ENCODE data around the gene SAPCD2.

Gene SAPCD2

GRCh38 chr9:137052293-137052692, 18.1 kb downstream of the SAPCD2 start:
- H3K4me3 ChIP-seq (ENCODE audit: low read length), result no peak overlapping the region
- H3K27ac ChIP-seq (ENCODE audit: low read length), result no peak overlapping the region
- peaks cover 8% of the 10 kb centered on the region; the same call in 1 of the 2 replicates for H3K27me3 ChIP-seq (ENCODE audit: control insufficient read depth, insufficient read depth, low read length)
- H3K36me3 ChIP-seq (ENCODE audit: control insufficient read depth, insufficient read depth, low read length), result no peaks in the 10 kb centered on the region
- no peaks in the 10 kb centered on the region for H3K9me3 ChIP-seq (ENCODE audit: control insufficient read depth, insufficient read depth, low read length)
- H3K4me1 ChIP-seq (ENCODE audit: control insufficient read depth, insufficient read depth, low read length), result peaks cover 5% of the 10 kb centered on the region; the same call in 1 of the 2 replicates
- DNase-seq (ENCODE audit: low read depth, low spot score), result no peak
- no CpG with 5 or more reads among the region's 8 CpGs for WGBS (ENCODE audit: insufficient coverage, insufficient read length)

- H3K27ac ChIP-seq (ENCODE audit: low read length), result no peak overlapping the region
- no peaks in the 10 kb centered on the region for H3K36me3 ChIP-seq (ENCODE audit: control insufficient read depth, insufficient read depth, low read length)
- peaks cover 5% of the 10 kb centered on the region; the same call in 1 of the 2 replicates for H3K4me1 ChIP-seq (ENCODE audit: control insufficient read depth, insufficient read depth, low read length)
- no peaks in the 10 kb centered on the region for H3K9me3 ChIP-seq (ENCODE audit: control insufficient read depth, insufficient read depth, low read length)
- H3K4me3 ChIP-seq (ENCODE audit: low read length), result no peak overlapping the region
- WGBS (ENCODE audit: insufficient coverage, insufficient read length), result no CpG with 5 or more reads among the region's 17 CpGs
- H3K27me3 ChIP-seq (ENCODE audit: control insufficient read depth, insufficient read depth, low read length), result peaks cover 8% of the 10 kb centered on the region; the same call in 1 of the 2 replicates
- DNase-seq (ENCODE audit: low read depth, low spot score), result no peak
Observed at GRCh38 chr9:137051145-137051724, 19.1 kb downstream of the SAPCD2 start.

- no peak for DNase-seq (ENCODE audit: low read depth, low spot score)
- Histone ChIP-seq H3K9me3 (ENCODE audit: control insufficient read depth, insufficient read depth, low read length) (no peaks in the 10 kb centered on the region), H3K36me3 (ENCODE audit: control insufficient read depth, insufficient read depth, low read length) (no peaks in the 10 kb centered on the region), H3K27ac (ENCODE audit: low read length) (no peak overlapping the region), H3K4me1 (ENCODE audit: control insufficient read depth, insufficient read depth, low read length) (peaks cover 5% of the 10 kb centered on the region; the same call in 1 of the 2 replicates), H3K4me3 (ENCODE audit: low read length) (no peak overlapping the region), H3K27me3 (ENCODE audit: control insufficient read depth, insufficient read depth, low read length) (peaks cover 8% of the 10 kb centered on the region; the same call in 1 of the 2 replicates)
- no CpG with 5 or more reads among the region's 5 CpGs for WGBS (ENCODE audit: insufficient coverage, insufficient read length)
Observed at GRCh38 chr9:137050570-137050969, 19.8 kb downstream of the SAPCD2 start.

DNA sequence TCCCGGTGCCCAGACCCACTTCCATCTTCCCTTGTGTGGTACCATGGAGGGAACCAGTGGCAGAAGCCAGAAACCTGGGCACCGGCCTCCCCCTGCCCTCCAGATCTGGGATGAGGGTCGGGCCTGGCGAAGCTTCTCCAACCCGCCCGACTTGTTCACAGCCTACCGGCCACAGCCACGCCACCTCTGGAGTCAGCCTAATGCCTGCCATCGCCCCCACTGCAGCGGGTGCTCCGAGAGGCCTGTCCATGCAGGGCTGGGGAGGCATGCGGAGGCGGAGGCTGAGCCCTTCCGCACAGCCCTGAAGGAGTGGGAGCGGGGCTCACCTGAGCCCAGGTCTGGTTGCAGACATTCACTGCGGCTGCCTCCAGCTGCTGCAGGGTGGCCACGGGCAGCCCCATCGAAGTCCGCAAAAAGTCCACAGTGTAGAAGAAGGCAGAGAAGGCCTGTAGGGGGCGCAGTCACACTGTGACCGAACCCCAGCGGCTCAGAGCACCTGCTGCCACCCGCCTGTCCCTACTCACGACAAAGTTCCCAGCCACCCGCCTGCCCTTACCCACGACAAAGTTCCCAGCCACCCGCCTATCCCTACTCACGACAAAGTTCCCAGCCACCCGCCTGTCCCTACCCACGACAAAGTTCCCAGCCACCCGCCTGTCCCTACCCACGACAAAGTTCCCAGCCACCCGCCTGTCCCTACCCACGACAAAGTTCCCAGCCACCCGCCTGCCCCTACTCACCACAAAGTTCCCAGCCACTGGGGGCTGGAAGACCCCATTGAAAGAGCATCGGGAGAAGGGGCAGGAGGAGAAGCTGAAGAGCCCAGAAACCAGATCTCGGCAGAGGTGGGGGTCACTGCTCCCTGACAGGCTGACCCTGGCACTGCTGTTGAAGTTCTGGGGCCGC, 20.6 kb downstream of the SAPCD2 start:
- H3K27ac ChIP-seq (ENCODE audit: low read length), result no peak overlapping the region
- peaks cover 5% of the 10 kb centered on the region; the same call in 1 of the 2 replicates for H3K4me1 ChIP-seq (ENCODE audit: control insufficient read depth, insufficient read depth, low read length)
- H3K27me3 ChIP-seq (ENCODE audit: control insufficient read depth, insufficient read depth, low read length), result peaks cover 11% of the 10 kb centered on the region; the same call in 1 of the 2 replicates
- H3K36me3 ChIP-seq (ENCODE audit: control insufficient read depth, insufficient read depth, low read length), result no peaks in the 10 kb centered on the region
- no peak overlapping the region for H3K4me3 ChIP-seq (ENCODE audit: low read length)
- H3K9me3 ChIP-seq (ENCODE audit: control insufficient read depth, insufficient read depth, low read length), result no peaks in the 10 kb centered on the region
- no CpG with 5 or more reads among the region's 38 CpGs for WGBS (ENCODE audit: insufficient coverage, insufficient read length)
- DNase-seq (ENCODE audit: low read depth, low spot score), result no peak

DNA sequence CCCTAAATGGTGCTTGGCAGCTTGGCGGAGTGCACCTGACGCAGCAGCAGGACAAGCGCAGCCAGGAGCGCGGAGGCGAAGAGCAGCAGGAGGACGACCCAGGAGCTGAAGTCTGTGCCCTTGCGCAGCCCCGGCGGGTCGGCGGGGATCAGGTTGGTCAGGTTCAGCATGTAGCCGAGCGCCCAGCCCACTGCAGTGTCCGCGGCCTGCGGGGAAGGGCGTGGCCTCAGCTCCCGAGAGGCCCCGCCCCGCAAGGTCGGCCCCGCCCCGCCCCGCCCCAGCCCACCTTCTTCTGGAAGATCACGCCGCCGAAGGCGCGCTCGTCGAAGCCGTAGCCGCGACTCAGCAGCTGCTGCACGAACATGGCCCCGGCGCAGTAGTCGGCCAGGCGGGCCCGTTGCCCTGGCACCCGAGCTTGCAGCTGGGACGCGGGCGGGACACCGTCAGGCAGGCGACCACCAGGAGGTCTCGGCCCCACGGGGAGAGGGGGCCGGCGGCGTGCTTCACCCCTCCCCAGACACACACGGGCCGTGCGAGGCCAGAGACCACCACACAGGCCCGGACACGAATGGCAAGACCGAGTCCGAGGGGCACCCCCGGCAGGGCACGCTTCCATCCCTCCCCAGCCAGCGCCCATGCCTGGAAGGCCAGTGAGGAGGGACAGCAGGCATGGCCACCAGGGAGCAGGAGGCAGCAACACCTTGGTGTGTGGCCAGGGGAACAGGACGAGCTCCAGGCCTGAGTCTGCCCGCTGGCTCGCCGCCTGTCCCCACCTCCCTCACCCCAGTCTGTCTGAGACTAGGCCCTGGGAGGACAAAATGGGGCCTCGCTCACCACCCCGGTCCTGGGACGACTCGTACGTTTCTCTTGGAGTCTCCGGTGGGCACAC, 21.5 kb downstream of the SAPCD2 start:
- Histone ChIP-seq H3K4me3 (ENCODE audit: low read length) (no peak overlapping the region), H3K4me1 (ENCODE audit: control insufficient read depth, insufficient read depth, low read length) (peaks cover 5% of the 10 kb centered on the region; the same call in 1 of the 2 replicates), H3K27ac (ENCODE audit: low read length) (no peak overlapping the region), H3K27me3 (ENCODE audit: control insufficient read depth, insufficient read depth, low read length) (peaks cover 13% of the 10 kb centered on the region; the same call in 1 of the 2 replicates), H3K36me3 (ENCODE audit: control insufficient read depth, insufficient read depth, low read length) (no peaks in the 10 kb centered on the region; the same call in 1 of the 2 replicates), H3K9me3 (ENCODE audit: control insufficient read depth, insufficient read depth, low read length) (no peaks in the 10 kb centered on the region)
- WGBS (ENCODE audit: insufficient coverage, insufficient read length), result no CpG with 5 or more reads among the region's 72 CpGs
- no peak for DNase-seq (ENCODE audit: low read depth, low spot score)

GRCh38 chr9:137046088-137046787, 24.1 kb downstream of the SAPCD2 start, which contains the start of gene NPDC1:
TSS of gene NPDC1 (minus strand) at chr9:137046177. CDS start at chr9:137045989, 188 bp downstream.
- Histone ChIP-seq H3K9me3 (ENCODE audit: control insufficient read depth, insufficient read depth, low read length) (no peaks in the 10 kb centered on the region), H3K36me3 (ENCODE audit: control insufficient read depth, insufficient read depth, low read length) (no peaks in the 10 kb centered on the region; the same call in 1 of the 2 replicates), H3K4me1 (ENCODE audit: control insufficient read depth, insufficient read depth, low read length) (peaks cover 5% of the 10 kb centered on the region; the same call in 1 of the 2 replicates), H3K4me3 (ENCODE audit: low read length) (peak within 1 kb of the TSS; percentile 62), H3K27me3 (ENCODE audit: control insufficient read depth, insufficient read depth, low read length) (peaks cover 13% of the 10 kb centered on the region; the same call in 1 of the 2 replicates), H3K27ac (ENCODE audit: low read length) (no peak within 1 kb of the TSS)
- DNase-seq (ENCODE audit: low read depth, low spot score), result peak; percentile 82
- no CpG with 5 or more reads among the region's 57 CpGs for WGBS (ENCODE audit: insufficient coverage, insufficient read length)

DNA sequence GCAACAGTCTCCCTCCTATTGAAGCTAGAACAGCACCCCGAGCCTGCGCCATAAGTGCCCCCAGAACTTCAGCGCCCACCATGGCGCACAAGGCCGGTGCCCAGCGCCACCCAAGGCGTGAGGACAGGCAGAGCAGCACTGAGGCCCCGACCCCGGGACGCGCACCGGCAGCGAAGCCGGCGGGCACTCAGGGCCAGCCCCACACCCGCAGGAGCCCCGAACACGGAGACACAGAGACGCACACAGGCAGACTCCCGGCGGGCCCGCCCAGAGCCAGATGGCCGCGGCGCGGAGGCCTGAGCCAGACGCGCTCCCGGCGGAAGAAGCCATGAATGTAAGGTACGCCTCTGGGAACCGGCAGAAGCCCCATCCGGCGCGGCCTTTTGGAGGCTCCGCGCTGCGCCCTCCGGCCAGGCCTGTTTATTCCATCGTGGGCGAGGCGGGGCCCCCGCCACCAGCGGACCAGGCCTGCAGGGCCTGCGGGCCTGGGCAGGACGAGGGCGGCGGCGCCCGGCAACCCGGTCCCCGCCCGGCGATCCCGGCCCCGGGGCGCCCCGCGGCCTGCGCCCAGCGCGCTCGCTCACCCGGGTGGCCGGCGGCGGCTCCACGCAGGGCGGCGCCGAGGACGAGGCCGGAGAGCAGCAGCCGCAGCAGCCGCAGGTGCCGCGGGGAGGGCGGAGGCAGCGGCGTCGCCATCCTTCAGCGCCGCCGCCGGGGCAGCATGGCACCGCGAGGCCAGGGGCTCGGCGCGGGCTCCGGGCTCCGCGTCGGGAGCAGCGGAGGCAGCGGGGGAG, 24.9 kb downstream of the SAPCD2 start:
- Histone ChIP-seq H3K36me3 (ENCODE audit: control insufficient read depth, insufficient read depth, low read length) (no peaks in the 10 kb centered on the region; the same call in 1 of the 2 replicates), H3K4me3 (ENCODE audit: low read length) (peak overlapping the region; percentile 62), H3K27ac (ENCODE audit: low read length) (no peak overlapping the region), H3K27me3 (ENCODE audit: control insufficient read depth, insufficient read depth, low read length) (peaks cover 13% of the 10 kb centered on the region; the same call in 1 of the 2 replicates), H3K4me1 (ENCODE audit: control insufficient read depth, insufficient read depth, low read length) (peaks cover 5% of the 10 kb centered on the region; the same call in 1 of the 2 replicates), H3K9me3 (ENCODE audit: control insufficient read depth, insufficient read depth, low read length) (no peaks in the 10 kb centered on the region)
- DNase-seq (ENCODE audit: low read depth, low spot score), result no peak
- WGBS (ENCODE audit: insufficient coverage, insufficient read length), result no CpG with 5 or more reads among the region's 96 CpGs

GRCh38 chr9:137044502-137045177, 25.7 kb downstream of the SAPCD2 start:
- peak overlapping the region; percentile 62; the same call in 1 of the 2 replicates for H3K4me3 ChIP-seq (ENCODE audit: low read length)
- no peak for DNase-seq (ENCODE audit: low read depth, low spot score)
- H3K9me3 ChIP-seq (ENCODE audit: control insufficient read depth, insufficient read depth, low read length), result no peaks in the 10 kb centered on the region
- no peaks in the 10 kb centered on the region; the same call in 1 of the 2 replicates for H3K36me3 ChIP-seq (ENCODE audit: control insufficient read depth, insufficient read depth, low read length)
- no peak overlapping the region for H3K27ac ChIP-seq (ENCODE audit: low read length)
- peaks cover 5% of the 10 kb centered on the region; the same call in 1 of the 2 replicates for H3K4me1 ChIP-seq (ENCODE audit: control insufficient read depth, insufficient read depth, low read length)
- peaks cover 10% of the 10 kb centered on the region; the same call in 1 of the 2 replicates for H3K27me3 ChIP-seq (ENCODE audit: control insufficient read depth, insufficient read depth, low read length)
- WGBS (ENCODE audit: insufficient coverage, insufficient read length), result no CpG with 5 or more reads among the region's 18 CpGs
